ENCODE results near the gene PLXNA4. TPM values are rescaled to one million over a fixed set of nuclear protein-coding genes. Genes with fewer than 3 reads are reported as not detected.

Gene PLXNA4
- total RNA-seq, 4 donors from 2014 or later = 0.49 to 7.1 (median 2.0) TPM

DNA sequence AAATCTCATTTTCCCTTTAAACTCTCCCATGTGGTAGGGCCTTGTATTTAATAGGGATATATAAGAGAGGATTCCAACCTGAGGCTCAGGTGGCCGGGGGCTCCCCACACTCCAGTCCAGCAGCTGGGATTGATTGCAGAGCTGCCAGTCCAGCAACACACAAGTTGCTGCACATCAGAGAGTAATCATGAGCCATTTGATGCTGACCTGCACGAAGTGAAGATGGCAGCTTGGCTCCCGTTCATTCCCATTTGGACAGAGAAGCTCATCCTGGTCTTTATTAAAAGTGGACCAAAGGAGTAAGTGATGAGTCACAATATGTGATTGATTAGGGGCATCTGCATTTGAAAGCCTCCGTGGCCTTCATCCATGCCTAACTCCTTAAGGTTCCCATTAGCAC, 202.4 kb downstream of the PLXNA4 start:
- intact Hi-C loops (cut with DNase I) = no loop called here
- Histone ChIP-seq H3K9me3 (no peaks in the 10 kb centered on the region), H3K4me3 (no peak overlapping the region), H3K27me3 (peaks cover 0 to 5% (median 0%) of the 10 kb centered on the region in 4 donors), H3K36me3 (no peaks in the 10 kb centered on the region), H3K4me1 (peaks cover 0 to 16% (median 5%) of the 10 kb centered on the region in 3 donors), H3K27ac (no peak overlapping the region)
- no peak for DNase-seq
- WGBS, 2 donors = 68 to 81% methylated on average over 3 to 4 of the region's 4 CpGs
- TF ChIP-seq, protein P1, sequence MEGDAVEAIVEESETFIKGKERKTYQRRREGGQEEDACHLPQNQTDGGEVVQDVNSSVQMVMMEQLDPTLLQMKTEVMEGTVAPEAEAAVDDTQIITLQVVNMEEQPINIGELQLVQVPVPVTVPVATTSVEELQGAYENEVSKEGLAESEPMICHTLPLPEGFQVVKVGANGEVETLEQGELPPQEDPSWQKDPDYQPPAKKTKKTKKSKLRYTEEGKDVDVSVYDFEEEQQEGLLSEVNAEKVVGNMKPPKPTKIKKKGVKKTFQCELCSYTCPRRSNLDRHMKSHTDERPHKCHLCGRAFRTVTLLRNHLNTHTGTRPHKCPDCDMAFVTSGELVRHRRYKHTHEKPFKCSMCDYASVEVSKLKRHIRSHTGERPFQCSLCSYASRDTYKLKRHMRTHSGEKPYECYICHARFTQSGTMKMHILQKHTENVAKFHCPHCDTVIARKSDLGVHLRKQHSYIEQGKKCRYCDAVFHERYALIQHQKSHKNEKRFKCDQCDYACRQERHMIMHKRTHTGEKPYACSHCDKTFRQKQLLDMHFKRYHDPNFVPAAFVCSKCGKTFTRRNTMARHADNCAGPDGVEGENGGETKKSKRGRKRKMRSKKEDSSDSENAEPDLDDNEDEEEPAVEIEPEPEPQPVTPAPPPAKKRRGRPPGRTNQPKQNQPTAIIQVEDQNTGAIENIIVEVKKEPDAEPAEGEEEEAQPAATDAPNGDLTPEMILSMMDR (IDR thresholded peaks at IDR 0.05) = no peak
- no peak for TF ChIP-seq POLR2A (IDR thresholded peaks at IDR 0.05)

DNA sequence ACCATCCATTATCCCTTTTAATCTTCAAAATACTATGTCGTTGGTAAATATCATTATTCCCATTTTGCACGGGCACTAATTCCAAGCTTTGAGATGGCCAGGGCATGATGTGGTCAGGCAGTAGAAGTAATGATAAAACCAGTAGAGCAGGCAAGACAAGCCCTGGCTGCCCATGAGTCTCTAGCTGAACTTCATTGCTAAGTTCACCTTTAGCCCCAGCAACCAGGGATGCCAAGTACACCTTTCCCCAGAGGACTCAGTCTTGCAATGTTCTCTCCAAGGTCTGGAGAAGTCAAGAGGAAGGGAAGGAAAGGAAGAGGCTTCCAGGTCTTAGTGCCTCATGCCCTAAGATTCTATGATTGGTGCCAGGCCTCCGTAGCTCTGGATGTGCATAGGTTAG, 203.2 kb downstream of the PLXNA4 start:
- WGBS, 2 donors = 72 to 92% methylated on average over 3 of the region's 3 CpGs
- Histone ChIP-seq H3K27ac (no peak overlapping the region), H3K9me3 (no peaks in the 10 kb centered on the region), H3K36me3 (no peaks in the 10 kb centered on the region), H3K27me3 (peaks cover 0 to 10% (median 0%) of the 10 kb centered on the region in 4 donors), H3K4me1 (peaks cover 0 to 16% (median 5%) of the 10 kb centered on the region in 3 donors), H3K4me3 (no peak overlapping the region)
- intact Hi-C loops (cut with DNase I) = no loop called here
- no peak for DNase-seq
- TF ChIP-seq, protein P1 (IDR thresholded peaks at IDR 0.05) = no peak
- no peak for TF ChIP-seq POLR2A (IDR thresholded peaks at IDR 0.05)

DNA sequence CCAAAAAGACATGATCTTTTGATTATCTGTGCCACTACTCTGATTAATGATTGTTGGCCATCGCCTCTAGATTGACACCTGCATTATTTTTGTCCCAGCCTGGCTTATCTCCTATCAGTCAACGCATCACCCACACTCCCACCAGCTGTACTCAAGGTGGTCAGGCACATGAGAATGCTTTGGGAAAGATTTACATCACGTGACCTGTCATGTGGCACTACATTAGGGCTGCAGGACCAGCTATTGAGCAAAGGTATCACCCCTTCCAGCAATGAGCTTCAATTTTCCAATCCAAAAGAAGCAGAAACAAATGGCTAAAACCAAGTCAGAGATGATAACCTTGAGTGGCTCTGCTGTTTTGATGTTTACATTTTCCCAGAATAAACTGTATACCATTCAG, 204.3 kb downstream of the PLXNA4 start:
- Histone ChIP-seq H3K4me1 (peaks cover 0 to 10% (median 5%) of the 10 kb centered on the region in 3 donors), H3K4me3 (no peak overlapping the region), H3K27me3 (peaks cover 0 to 10% (median 0%) of the 10 kb centered on the region in 4 donors), H3K27ac (no peak overlapping the region), H3K9me3 (no peaks in the 10 kb centered on the region), H3K36me3 (no peaks in the 10 kb centered on the region)
- 53 to 85% methylated on average over 3 of the region's 3 CpGs for WGBS, 2 donors
- no peak for DNase-seq
- intact Hi-C loops (cut with DNase I) = no loop called here
- no peak for TF ChIP-seq POLR2A (IDR thresholded peaks at IDR 0.05)
- TF ChIP-seq, protein P1 (IDR thresholded peaks at IDR 0.05) = no peak

DNA sequence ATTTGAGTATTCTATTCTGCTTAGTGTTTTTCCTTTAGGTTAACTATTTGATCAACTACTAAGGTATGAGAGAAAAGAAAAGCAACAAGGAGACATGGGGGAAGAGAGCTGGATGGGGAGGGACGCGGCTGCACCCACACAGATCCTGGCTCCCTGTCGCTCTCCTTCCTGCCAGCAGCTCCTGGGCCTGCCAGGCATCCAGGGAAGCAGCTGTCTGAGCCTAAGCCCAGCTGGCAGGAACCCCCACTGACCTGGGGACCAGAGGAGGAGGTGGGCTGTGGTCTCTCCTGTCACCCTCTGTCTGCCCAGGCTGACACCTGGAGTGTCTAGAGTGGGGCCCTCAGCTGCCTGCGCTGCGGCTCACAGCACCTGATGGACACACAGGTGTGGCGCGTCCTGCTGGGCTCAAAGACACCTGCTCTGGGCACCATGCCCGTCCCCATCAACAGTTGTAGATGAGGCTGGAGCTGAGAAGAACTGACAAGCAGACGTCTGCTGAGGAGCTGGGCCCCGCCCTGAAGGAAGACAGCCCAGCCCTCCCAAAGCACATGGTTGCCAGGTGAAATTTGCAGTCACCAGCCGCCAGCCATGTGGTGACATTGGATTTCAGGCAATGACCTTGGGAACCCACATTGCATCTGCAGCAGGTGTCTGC, 207.9 kb downstream of the PLXNA4 start:
- DNase-seq = no peak
- no peak for TF ChIP-seq POLR2A (IDR thresholded peaks at IDR 0.05)
- TF ChIP-seq, protein P1 (IDR thresholded peaks at IDR 0.05) = no peak
- Histone ChIP-seq H3K9me3 (no peaks in the 10 kb centered on the region), H3K4me3 (no peak overlapping the region), H3K27me3 (peaks cover 0 to 10% (median 0%) of the 10 kb centered on the region in 4 donors), H3K4me1 (no peaks in the 10 kb centered on the region), H3K27ac (no peak overlapping the region), H3K36me3 (no peaks in the 10 kb centered on the region)
- 72 to 79% methylated on average over 4 to 6 of the region's 11 CpGs for WGBS, 2 donors
- intact Hi-C loops (cut with DNase I) = no loop called here

DNA sequence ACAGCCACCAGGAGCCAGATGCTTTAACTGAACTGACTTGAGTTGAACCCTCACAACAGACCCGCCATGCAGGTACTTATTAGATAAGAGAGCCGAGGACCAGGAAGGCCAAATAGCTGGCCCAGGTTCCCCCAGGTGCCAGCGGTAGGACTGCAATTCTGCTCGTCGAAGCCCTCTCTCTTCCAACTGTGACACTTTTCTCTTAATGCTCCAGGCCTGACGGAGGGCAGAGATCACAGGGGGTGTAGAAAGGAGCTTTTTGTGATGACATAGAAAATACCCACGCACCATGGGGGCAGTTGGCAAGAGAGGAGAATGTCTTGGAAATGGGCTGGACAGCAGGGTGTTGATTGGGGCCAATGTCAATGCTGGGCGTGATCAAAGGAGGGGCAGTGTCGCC, 208.5 kb downstream of the PLXNA4 start:
- WGBS, 2 donors = 75 to 87% methylated on average over 9 of the region's 9 CpGs
- TF ChIP-seq POLR2A (IDR thresholded peaks at IDR 0.05) = no peak
- TF ChIP-seq, protein P1 (IDR thresholded peaks at IDR 0.05) = no peak
- no peaks in the 10 kb centered on the region for H3K36me3 ChIP-seq
- H3K9me3 ChIP-seq = no peaks in the 10 kb centered on the region
- H3K27me3 ChIP-seq = peaks cover 0 to 10% (median 0%) of the 10 kb centered on the region in 4 donors
- H3K4me1 ChIP-seq = no peaks in the 10 kb centered on the region
- DNase-seq = no peak
- H3K4me3 ChIP-seq = no peak overlapping the region
- H3K27ac ChIP-seq = no peak overlapping the region
- intact Hi-C loops (cut with DNase I) = no loop called here
